SK-N-SH treated with all-trans-retinoic acid at 6 μM for 48 hours (cell line): ENCODE measurements around the gene FSIP1.

ENCODE experiments used
- ATAC-seq: fragments of 200-7000 bp; cut with Tn5 transposase; 3 replicates; pipeline ENCODE4 v1.9.1; 2020; ENCODE audit warnings: mild to moderate bottlenecking, moderate library complexity
- ARNTL ChIP-seq: fragments of 450-650 bp; formaldehyde crosslinking; IDR thresholded peaks from 2 replicates; pipeline ENCODE4 v1.5.0; 2020; ENCODE audit warnings: low read depth, mild to moderate bottlenecking, moderate library complexity, borderline replicate concordance
- BACH2 ChIP-seq: fragments of 250-450 bp; sonication (Bioruptor Pico); IDR thresholded peaks from 2 replicates; pipeline ENCODE4 v1.9.0; 2021; ENCODE audit warnings: mild to moderate bottlenecking, borderline replicate concordance
- CREB5 ChIP-seq: fragments of 250-450 bp; sonication (Bioruptor Pico); IDR thresholded peaks from 2 replicates; pipeline ENCODE4 v1.5.1; 2020; ENCODE audit warnings: low read depth, mild to moderate bottlenecking, moderate library complexity
- CSDC2 ChIP-seq: fragments of 250-450 bp; sonication (Bioruptor Pico); IDR thresholded peaks from 2 replicates; pipeline ENCODE4 v1.5.0; 2020; ENCODE audit warnings: mild to moderate bottlenecking, moderate library complexity
- CSRNP3 ChIP-seq: fragments of 250-450 bp; sonication (Bioruptor Pico); IDR thresholded peaks from 2 replicates; pipeline ENCODE4 v1.5.1; 2021; ENCODE audit warnings: mild to moderate bottlenecking, moderate library complexity
- ESRRG ChIP-seq: fragments of 250-450 bp; sonication (Bioruptor Pico); IDR thresholded peaks from 2 replicates; pipeline ENCODE4 v1.6.1; 2021; ENCODE audit warnings: mild to moderate bottlenecking
- GLIS3 ChIP-seq: fragments of 250-450 bp; sonication (Bioruptor Pico); IDR thresholded peaks from 2 replicates; pipeline ENCODE4 v1.5.0; 2020; ENCODE audit warnings: mild to moderate bottlenecking, moderate library complexity
- OSR1 ChIP-seq: fragments of 250-450 bp; sonication (Bioruptor Pico); IDR thresholded peaks from 2 replicates; pipeline ENCODE4 v1.8.0; 2022; ENCODE audit warnings: moderate library complexity, mild to moderate bottlenecking, inconsistent platforms
- PATZ1 ChIP-seq: fragments of 250-450 bp; sonication (Bioruptor Pico); IDR thresholded peaks from 2 replicates; pipeline ENCODE4 v1.8.0; 2020; ENCODE audit warnings: mild to moderate bottlenecking, moderate library complexity, borderline replicate concordance
- POU6F1 ChIP-seq: fragments of 250-450 bp; sonication (Bioruptor Pico); IDR thresholded peaks from 2 replicates; pipeline ENCODE4 v1.8.0; 2021; ENCODE audit warnings: low read depth, mild to moderate bottlenecking, moderate library complexity, borderline replicate concordance
- PPARA ChIP-seq: fragments of 250-450 bp; sonication (Bioruptor Pico); IDR thresholded peaks from 2 replicates; pipeline ENCODE4 v1.5.0; 2020; ENCODE audit warnings: mild to moderate bottlenecking, borderline replicate concordance
- RARB ChIP-seq: fragments of 250-450 bp; sonication (Bioruptor Pico); IDR thresholded peaks from 2 replicates; pipeline ENCODE4 v1.8.0; 2021; ENCODE audit warnings: mild to moderate bottlenecking, moderate library complexity
- SNAI2 ChIP-seq: fragments of 250-450 bp; sonication (Bioruptor Pico); IDR thresholded peaks from 2 replicates; pipeline ENCODE4 v1.5.0; 2020; ENCODE audit warnings: mild to moderate bottlenecking, moderate library complexity
- TCF4 ChIP-seq: fragments of 250-450 bp; sonication (Bioruptor Pico); IDR thresholded peaks from 2 replicates; pipeline ENCODE4 v1.8.0; 2021; ENCODE audit warnings: mild to moderate bottlenecking, moderate library complexity, borderline replicate concordance
- TOX ChIP-seq: fragments of 250-450 bp; sonication (Bioruptor Pico); IDR thresholded peaks from 2 replicates; pipeline ENCODE4 v1.8.0; 2021; ENCODE audit warnings: mild to moderate bottlenecking, moderate library complexity, borderline replicate concordance
- TSHZ2 ChIP-seq: fragments of 250-450 bp; sonication (Bioruptor Pico); IDR thresholded peaks from 2 replicates; pipeline ENCODE4 v1.5.0; 2020; ENCODE audit warnings: mild to moderate bottlenecking, moderate library complexity
- ZFP3 ChIP-seq: fragments of 250-450 bp; sonication (Bioruptor Pico); IDR thresholded peaks from 2 replicates; pipeline ENCODE4 v1.5.0; 2020; ENCODE audit warnings: mild to moderate bottlenecking, moderate library complexity
- ZFP30 ChIP-seq: fragments of 450-650 bp; formaldehyde crosslinking; IDR thresholded peaks from 2 replicates; pipeline ENCODE4 v1.5.0; 2022; ENCODE audit warnings: mild to moderate bottlenecking, moderate library complexity
- ZNF565 ChIP-seq: fragments of 450-650 bp; formaldehyde crosslinking; conservative IDR thresholded peaks from 2 replicates; pipeline ENCODE4 v1.5.0; 2020; ENCODE audit warnings: low read depth, mild to moderate bottlenecking, moderate library complexity
- ZNF70 ChIP-seq: fragments of 450-650 bp; formaldehyde crosslinking; IDR thresholded peaks from 2 replicates; pipeline ENCODE4 v1.5.0; 2020; ENCODE audit warnings: mild to moderate bottlenecking, moderate library complexity
- ZNF8 ChIP-seq: fragments of 450-650 bp; formaldehyde crosslinking; IDR thresholded peaks from 2 replicates; pipeline ENCODE4 v1.5.0; 2020; ENCODE audit warnings: mild to moderate bottlenecking, moderate library complexity

FSIP1 gene

GRCh38 chr15:39645976-39646257 is 136.7 kb downstream of the FSIP1 start (continued):
- no peak for TF ChIP-seq CSRNP3 (CRISPR knock-in tag)
- TF ChIP-seq PATZ1 (CRISPR knock-in tag) = no peak
- no peak for TF ChIP-seq BACH2

GRCh38 chr15:39645138-39645975 is 137.3 kb downstream of the FSIP1 start:
- TF ChIP-seq ZNF565 (CRISPR knock-in tag) (no peak), TSHZ2 (CRISPR knock-in tag) (no peak), SNAI2 (CRISPR knock-in tag) (no peak), TCF4 (CRISPR knock-in tag) (no peak), ZFP3 (no peak), RARB (CRISPR knock-in tag) (no peak), ESRRG (CRISPR knock-in tag) (no peak), ZFP30 (CRISPR knock-in tag) (no peak), BACH2 (no peak), ARNTL (CRISPR knock-in tag) (no peak), GLIS3 (CRISPR knock-in tag) (no peak), ZNF70 (CRISPR knock-in tag) (no peak), PATZ1 (CRISPR knock-in tag) (no peak), ZNF8 (no peak), PPARA (CRISPR knock-in tag) (no peak), CSDC2 (CRISPR knock-in tag) (no peak), CREB5 (CRISPR knock-in tag) (no peak)
- no peak for ATAC-seq

- ATAC-seq = no peak
- TF ChIP-seq ZNF8 (no peak), ARNTL (CRISPR knock-in tag) (no peak), ZFP3 (no peak), TOX (CRISPR knock-in tag) (no peak), RARB (CRISPR knock-in tag) (no peak), BACH2 (no peak), ESRRG (CRISPR knock-in tag) (no peak), TCF4 (CRISPR knock-in tag) (no peak), CSDC2 (CRISPR knock-in tag) (no peak), ZNF70 (CRISPR knock-in tag) (no peak), PATZ1 (CRISPR knock-in tag) (no peak), SNAI2 (CRISPR knock-in tag) (no peak), OSR1 (CRISPR knock-in tag) (no peak), POU6F1 (CRISPR knock-in tag) (no peak)
Observed at GRCh38 chr15:39644136-39644535, 138.5 kb downstream of the FSIP1 start.
